H1 (cell line): ENCODE data around the gene B4GAT1. TPM values are rescaled to one million over a fixed set of nuclear protein-coding genes. Genes with fewer than 3 reads are reported as not detected.

Experiments
- CHD7 ChIP-seq: fragments of 300-600 bp; sonication (generic); IDR thresholded peaks from 2 replicates; pipeline ENCODE4 v1.7.1; 2012; ENCODE audit warnings: low read length, moderate library complexity, mild to moderate bottlenecking, inconsistent platforms; ENCODE audit not compliant: insufficient replicate concordance
- CTBP2 ChIP-seq: IDR thresholded peaks from 2 replicates; pipeline ENCODE4 v1.7.0; 2011; ENCODE audit warnings: borderline replicate concordance, mild to moderate bottlenecking, moderate library complexity, mixed read lengths, low read length; ENCODE audit not compliant: insufficient read depth, insufficient read length
- GTF2F1 ChIP-seq: IDR thresholded peaks from 2 replicates; pipeline ENCODE4 v1.6.1; 2012; ENCODE audit warnings: low read depth, low read length, improper control_type of control experiment, borderline replicate concordance
- JUND ChIP-seq: IDR thresholded peaks from 2 replicates; pipeline ENCODE4 v1.6.1; 2011; ENCODE audit warnings: mild to moderate bottlenecking, improper control_type of control experiment, low read length
- KDM1A ChIP-seq: fragments of 200-600, 300-600 bp; sonication (generic); IDR thresholded peaks from 2 replicates; pipeline ENCODE4 v1.7.1; 2016; ENCODE audit warnings: mild to moderate bottlenecking, low read length, borderline replicate concordance
- KDM4A ChIP-seq: IDR thresholded peaks from one replicate; pipeline ENCODE4 v1.7.1; 2012; ENCODE audit warnings: low read depth, mild to moderate bottlenecking, moderate library complexity, low read length, inconsistent platforms; ENCODE audit not compliant: severe bottlenecking
- polyA plus RNA-seq, 7 experiments: library from polyadenylated mRNA; depleted of rRNA in 3 of 7; stranded (reverse) in 5 of 7; unstranded in 2 of 7; fragments of >200 nt in 5 of 7; fragments of 200-250 nt in 2 of 7; gene quantifications; 1 replicate in 5 of 7; 2 replicates in 1 of 7; 4 replicates in 1 of 7; pipeline versions ENCODE4 v1.2.1 to v1.2.3, GENCODE V29; 2011 to 2013; ENCODE audit warnings: missing spikeins in 2 of 7, mixed read lengths in 2 of 7
- total RNA-seq: library from RNA; stranded (reverse); fragmentation: NEBNext Ultra II Directional; extraction: Animal tissue kit (Norgen Biotek cat#: 25700); gene quantifications from 2 replicates; pipeline ENCODE4 v1.2.1, GENCODE V29; 2021
- TF ChIP-seq, protein P1 (sequence below): IDR thresholded peaks from 2 replicates; pipeline ENCODE4 v1.6.1; 2012; ENCODE audit warnings: low read length, inconsistent platforms

Gene B4GAT1
- total and polyA plus RNA-seq, 2 of the 8 experiments (the other 6 are each of a cell fraction or from before 2014, with no cell fraction given) = 22.2 to 27.8 TPM

GRCh38 chr11:66326261-66327111 lies 20.9 kb downstream of the B4GAT1 start (continued):
- TF ChIP-seq CHD7 (no peak), GTF2F1 (no peak), KDM4A (no peak), CTBP2 (no peak), JUND (no peak), KDM1A (no peak)
- TF ChIP-seq, protein P1, sequence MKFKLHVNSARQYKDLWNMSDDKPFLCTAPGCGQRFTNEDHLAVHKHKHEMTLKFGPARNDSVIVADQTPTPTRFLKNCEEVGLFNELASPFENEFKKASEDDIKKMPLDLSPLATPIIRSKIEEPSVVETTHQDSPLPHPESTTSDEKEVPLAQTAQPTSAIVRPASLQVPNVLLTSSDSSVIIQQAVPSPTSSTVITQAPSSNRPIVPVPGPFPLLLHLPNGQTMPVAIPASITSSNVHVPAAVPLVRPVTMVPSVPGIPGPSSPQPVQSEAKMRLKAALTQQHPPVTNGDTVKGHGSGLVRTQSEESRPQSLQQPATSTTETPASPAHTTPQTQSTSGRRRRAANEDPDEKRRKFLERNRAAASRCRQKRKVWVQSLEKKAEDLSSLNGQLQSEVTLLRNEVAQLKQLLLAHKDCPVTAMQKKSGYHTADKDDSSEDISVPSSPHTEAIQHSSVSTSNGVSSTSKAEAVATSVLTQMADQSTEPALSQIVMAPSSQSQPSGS = no peak
